Cardiac septum (tissue), 1 donor: ENCODE data around the gene MIPOL1. TPM values are rescaled to one million over a fixed set of nuclear protein-coding genes. Genes with fewer than 3 reads are reported as not detected.
"Not testable (repeated sequence)": the region's sequence is repeated elsewhere in the genome, so short reads cannot be mapped to it uniquely, and the experiment has no call there.

Source experiments
- DNase-seq: peaks from one replicate; pipeline ENCODE4 v3.0.0-alpha.2; 2020; ENCODE audit warnings: low spot score
- intact Hi-C: fragments of 100-400 bp; cut with DNase I; formaldehyde crosslinking; loops from one replicate; pipeline ENCODE4 v1.14.0; 2022
- total RNA-seq: library from RNA; stranded (reverse); fragmentation: NEBNext Ultra II Directional; extraction: Animal tissue kit (Norgen Biotek cat#: 25700); gene quantifications from one replicate; pipeline ENCODE4 v1.2.1, GENCODE V29; 2021
- donor health status: DM: no; HTN: no; CAD: no.

The MIPOL1 gene
- total RNA-seq, 1 donor from 2014 or later = 7.9 TPM

DNA sequence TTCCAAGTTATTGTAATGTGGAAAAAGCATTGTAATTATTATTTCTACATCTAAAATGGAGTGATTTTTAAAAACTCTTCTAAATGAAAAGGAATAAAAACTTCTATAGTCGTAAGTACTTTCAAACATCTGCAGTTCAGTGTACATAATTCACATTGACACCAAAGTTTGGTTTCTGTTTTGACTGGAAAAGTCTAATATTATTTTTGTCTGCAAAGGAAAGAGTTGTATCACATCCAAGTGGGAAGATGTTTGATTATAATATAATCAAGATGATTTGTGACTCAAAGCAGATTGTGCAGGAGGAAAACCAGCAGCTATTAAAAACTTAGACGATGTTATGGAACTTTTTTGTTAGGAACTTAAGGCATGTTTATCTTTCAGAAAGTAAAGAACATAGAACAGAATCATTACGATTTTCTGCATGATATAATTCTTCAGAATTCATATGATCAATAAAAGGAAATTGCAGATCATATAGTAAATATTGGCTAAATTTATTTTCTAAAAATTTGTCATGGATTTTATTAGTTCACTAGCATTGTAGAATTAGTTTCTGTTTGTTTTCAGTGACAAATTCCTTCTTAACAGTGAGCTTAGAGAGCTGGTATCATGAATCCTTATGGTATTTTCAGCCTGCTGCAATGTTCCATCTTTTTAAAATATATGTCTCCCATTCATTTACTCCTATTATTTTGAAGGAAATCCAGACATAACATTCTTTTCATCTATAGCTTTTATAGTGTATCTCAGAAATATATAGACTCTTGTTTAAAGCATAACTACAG is 145.8 kb downstream of the MIPOL1 start:
- intact Hi-C loops = no loop called here
- DNase-seq = no peak

DNA sequence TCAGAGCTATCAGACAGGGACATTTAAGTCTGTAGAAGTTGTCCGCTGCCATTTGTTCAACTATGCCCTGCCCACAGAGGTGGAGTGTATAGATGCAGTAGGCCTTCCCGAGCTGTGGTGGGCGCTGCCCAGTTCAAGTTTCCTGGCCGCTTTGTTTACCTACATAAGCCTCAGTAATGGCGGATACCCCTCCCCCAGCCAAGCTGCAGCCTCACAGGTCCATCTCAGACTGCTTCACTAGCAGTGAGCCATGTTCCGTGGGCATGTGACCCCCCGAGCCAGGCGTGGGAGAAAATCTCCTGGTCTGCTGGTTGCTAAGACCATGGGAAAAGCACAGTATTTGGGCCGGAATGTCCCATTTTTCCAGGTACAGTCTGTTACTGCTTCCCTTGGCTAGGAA is 165.9 kb downstream of the MIPOL1 start:
- intact Hi-C loops = no loop called here
- no peak for DNase-seq

DNA sequence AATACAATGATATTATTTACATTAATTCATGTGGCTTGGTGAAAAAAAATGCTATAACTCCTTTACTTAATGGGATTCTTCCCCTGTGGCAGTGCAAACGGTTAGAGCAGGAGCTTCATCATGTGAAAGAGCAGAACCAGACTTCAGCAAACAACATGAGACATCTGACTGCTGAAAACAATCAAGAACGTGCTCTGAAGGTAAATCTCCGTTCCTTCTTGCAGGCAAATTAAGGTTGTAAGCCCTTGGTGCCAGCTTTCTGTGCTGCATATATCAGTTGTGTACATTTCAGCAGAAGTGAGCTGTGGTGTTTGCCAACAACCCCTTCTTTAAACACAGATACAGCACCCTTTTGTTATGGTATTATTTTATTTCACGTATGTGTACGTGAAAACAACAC is 171.7 kb downstream of the MIPOL1 start:
- intact Hi-C loops = no loop called here
- no peak for DNase-seq

DNA sequence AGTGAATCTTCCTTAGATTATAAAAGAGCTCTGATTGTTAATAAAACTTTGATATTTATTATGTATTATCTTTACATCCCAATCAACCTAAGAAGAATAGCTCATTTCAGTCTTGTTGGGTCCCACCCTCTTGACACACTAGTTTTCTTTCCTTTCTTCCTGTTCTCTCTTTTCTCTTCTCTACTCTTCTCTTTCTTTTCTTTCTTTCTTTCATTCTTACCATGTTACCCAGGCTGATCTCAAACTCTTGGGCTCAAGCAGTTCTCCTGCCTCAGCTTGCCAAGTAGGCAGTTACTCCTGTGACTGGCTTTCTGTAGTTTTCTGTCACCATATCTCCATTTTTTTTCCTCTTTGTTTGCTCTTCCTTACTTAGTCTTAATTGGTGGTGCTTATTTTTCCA is 177.8 kb downstream of the MIPOL1 start:
- DNase-seq = no peak

DNA sequence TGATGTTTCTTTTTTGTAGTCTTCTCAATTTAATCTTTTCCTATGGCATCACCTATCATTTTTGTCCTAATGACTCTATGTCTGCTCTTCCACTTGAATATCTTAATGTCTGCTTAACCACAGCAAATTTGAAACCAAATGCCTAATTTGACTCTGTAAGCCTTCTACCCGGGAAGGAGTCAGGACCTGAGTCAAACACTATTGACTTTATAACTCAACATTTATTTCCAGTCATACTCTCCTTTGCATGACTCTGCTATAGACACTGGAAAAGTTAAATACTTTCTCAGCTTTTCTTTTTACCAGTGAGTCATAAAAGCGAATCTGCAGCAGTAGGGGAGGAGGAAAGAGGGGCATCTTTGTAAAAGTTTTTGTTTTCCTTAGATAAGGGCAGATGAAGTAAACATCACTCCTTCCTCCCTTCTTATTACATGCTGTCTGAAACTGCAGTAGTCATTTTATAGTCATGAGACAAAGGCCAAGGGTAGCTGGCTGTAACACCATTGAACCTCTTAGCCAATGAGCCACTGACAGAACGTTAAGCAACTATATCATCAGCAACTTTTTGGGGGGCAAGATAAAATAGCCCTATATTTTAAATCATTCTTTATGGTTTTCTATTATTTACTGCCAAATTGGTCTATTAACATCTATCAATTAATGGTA is 179.3 kb downstream of the MIPOL1 start:
- intact Hi-C loops = no loop called here
- no peak for DNase-seq

More for the DNA sequence above, 177.8 kb downstream of the MIPOL1 start:
- intact Hi-C loops = no loop called here

DNA sequence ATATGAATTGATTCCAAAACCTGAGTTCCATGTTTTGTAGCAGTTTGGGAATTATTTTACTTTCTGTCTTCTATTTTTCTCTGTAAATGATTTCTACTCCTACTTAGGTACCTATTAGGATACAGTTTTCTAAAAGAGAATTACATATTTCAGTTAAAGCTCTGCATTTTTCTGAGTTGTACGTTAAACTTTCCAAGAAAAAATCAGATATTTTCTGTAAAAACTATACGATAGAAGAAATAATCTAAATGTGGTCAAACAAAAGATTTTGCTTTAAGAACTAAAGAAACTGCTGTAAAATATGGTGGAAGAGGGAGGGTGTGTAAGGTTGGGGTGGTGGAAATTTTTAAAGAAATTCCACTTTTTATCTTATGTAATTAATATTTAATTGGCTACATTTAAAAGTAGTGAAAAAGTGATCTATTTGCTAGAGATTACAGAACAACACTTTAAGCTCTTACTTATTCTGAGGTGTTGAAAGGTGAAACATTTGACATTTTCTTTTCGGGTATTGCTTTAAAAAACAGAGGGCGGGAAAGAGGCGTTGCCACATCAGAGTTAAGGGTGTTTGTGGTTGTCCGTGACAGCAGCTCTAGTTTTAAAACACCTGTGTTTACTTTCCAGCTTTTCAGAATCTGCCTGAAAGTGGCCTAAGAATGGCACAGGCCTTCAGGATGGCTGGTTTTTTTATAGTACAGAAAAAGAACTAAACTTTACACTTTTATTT is 187.3 kb downstream of the MIPOL1 start:
- intact Hi-C loops = no loop called here
- no peak for DNase-seq

DNA sequence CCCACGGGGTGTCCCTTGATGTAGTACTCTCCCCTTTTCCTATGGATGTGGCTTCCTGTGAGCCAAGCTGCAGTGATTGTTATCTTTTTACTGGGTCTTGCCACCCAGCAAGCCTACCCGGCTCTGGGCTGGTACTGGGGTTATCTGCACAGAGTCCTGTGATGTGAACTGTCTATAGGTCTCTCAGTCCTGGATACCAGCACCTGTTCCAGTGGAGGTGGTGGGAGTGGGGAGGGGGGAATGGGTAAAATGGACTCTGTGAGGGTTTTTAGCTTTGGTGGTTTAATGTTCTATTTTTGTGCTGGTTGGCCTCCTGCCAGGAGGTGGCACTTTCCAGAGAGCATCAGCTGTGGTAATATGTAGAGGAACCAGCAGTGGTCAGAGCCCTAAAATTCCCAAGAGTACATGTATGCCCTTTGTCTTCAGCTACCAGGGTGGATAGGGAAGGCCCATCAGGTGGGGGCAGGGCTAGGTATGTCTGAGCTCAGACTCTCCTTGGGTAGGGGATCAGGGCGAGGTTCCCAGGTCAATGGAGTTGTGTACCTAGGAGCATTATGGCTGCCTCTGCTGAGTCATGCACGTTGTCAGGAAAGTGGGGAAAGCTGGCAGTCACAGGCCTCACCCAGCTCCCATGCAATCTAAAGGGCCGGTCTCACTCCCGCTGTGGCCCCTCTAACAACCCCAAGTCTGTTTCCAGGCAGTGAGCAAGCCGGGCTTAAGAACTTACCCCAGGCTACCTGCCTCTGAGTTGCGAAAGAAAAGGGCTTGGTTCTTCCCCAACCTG is 199.6 kb downstream of the MIPOL1 start:
- DNase-seq, intact Hi-C loops: not testable (repeated sequence)

DNA sequence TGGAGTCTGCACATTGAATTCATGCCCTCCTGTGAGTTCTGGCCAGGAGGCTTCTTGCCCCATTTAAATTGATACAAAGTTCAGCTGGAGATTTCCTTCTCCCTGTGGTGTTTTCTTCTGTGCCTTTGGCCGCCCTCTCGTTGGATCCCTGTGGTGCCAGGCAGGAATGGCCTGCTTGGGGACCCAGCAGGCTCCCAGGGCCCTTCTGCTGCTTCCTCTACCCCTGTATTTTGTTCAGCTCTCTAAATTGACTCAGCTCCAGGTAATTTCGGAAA is 200.1 kb downstream of the MIPOL1 start:
- DNase-seq = no peak
- intact Hi-C loops = no loop called here

DNA sequence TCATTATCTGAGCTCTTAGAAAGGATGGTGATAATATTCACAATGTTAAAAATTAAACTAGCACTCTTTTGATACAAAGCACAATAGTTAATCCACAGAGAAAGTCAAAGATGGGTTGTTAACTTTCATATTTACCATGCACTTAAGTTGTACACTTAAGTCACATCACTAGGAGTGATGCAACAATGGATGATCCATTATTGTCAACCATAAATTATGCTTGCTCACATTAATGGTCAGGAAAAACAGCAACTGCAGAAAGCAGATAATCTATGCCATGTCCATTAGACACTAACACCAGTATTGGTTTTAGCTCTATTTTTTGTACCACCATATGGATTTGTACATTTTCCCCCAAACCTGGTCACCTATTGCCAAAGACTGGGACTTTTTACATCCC is 201.8 kb downstream of the MIPOL1 start:
- no peak for DNase-seq
- intact Hi-C loops = no loop called here

DNA sequence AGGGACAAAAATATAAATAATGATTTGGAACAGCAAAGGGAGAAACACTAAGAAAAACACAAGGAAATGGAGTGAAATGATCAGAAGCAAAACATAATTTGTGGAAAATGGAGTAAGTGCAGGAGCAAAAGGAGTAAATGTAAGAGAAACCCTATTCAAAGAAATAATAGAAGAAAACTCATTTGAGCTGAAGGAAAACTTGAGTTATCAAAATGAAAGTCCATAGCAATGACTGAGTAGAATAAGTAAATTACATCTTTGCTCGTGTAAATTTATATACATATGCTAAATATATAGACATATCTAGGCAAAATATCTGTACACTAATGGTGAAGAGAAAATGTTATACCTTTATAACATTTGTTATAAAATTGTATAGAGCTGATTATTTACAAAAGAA is 203.4 kb downstream of the MIPOL1 start:
- no peak for DNase-seq
- intact Hi-C loops = no loop called here

DNA sequence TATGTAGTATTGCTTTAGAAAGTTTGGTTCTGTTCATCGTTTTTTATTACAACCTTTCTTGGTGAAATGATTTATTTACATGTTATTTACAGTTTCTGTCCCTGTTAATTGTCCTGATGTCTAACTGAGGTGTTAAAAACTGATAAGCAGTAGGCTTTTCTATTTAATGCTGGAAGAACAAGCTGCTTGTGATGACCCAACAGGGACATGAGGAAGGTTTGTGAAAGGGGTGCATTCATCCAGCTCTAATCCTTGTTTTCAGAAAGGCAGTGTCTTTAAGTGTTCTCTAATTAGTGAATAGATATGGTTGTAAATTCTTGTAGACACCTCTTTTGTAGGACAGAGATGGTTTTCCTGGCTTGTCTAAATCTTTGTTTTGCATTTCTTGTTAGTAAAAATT is 205.9 kb downstream of the MIPOL1 start:
- intact Hi-C loops = no loop called here

DNA sequence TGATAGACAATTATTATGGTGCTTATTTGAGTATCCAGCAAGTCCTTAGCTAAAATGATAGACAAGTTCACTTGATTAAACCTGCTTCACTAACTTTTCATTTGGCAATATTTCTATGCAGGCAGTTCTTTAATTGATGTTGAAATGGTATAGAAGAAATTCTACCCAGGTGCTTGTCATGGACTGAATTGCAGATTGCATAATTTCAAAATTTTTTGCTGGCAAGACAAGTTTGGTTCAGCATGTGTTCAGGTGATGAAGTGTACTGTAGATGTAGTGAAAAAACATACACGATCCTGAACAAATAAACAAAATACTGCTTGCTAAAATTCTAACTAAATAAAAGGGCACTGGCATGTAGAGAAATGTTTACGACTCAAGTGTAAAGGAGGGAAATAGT is 208.4 kb downstream of the MIPOL1 start:
- intact Hi-C loops = no loop called here
- no peak for DNase-seq

More for the DNA sequence above, 205.9 kb downstream of the MIPOL1 start:
- DNase-seq = no peak

DNA sequence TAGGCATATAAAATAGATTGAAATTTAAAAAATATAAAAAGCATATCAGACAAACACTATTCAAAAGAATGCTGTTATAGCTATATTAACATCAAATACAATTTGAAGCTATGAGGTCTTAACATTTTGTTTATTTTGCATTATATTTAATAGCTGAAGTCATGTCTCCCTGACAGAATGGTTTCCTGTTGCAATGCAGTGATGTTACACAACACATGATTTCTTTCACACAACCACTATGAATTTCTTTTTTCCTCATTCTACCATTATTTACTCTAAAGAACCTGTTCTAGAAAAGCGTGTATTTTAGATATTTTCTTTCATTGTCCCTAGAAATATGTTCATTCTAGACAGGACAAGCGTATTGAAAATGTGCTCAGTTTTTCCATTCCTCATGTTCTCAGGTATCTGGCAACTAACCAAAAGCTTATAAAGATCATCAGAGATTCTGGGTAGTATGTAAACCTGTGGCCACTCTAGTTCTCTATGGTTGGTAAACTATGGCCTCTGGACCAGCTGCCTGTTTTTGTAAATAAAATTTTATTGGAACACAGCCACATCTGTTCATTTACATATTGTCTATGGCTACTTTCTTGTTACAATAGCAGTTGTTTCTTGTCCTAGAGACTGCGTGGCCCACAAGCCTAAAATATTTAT is 213.5 kb downstream of the MIPOL1 start:
- no peak for DNase-seq
- intact Hi-C loops = no loop called here

DNA sequence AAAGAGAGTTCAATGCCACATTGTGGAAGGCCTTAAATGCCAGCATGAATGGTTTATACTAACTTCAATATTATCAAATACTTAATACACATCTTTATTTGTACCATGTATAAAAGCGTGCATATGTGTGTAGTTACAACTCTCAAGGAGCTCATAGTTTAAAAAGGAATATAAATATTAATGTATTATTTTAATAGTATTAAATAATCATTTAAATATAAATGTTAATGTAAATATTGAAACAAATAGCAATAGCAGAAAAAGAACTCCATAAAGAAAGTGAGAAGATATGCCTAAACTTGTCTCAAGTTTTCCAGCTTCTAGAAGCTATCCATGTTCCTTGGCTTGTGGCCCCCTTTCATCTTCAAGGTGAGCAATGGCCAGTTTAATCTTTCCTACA is 215.3 kb downstream of the MIPOL1 start:
- DNase-seq = no peak
- intact Hi-C loops = no loop called here

DNA sequence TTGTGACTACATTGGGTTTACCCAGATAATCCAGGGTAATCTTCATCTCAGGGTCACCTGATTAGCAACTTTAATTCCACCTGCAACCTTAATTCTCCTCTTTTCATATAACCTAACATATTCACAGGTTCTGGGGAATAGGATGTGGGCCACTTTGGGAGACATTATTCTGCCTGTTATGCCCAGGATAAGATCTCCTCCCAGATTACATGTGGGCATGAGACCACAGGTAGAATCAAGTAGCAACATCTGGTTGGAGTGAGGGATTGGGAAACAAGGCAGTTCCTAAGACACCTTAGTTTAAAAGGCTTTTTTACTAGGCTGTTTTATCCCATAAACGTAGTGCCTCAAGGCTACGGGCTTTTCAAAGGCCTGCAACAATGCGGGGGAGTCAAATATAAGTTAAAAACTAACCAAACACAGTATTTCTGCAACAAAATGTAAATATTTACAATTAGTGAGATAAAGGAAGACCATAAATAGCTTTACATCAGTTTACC is 215.8 kb downstream of the MIPOL1 start:
- intact Hi-C loops = no loop called here
- no peak for DNase-seq

DNA sequence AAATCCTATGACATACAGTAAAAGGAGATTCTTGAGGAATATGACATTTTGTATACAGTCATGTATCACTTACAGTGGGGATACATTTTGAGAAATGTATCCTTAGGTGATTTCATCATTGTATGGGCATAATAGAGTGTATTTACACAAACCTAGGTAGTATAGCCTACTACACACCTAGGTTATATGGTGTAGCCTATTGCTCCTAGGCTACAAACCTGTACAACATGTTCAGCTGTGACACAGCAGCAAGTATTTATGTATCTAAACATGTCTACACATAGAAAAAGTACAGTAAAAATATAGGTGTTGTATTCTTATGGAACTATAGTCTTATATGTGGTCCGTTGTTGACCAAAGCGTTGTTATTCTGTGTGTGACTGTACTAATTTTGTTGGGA is 218.5 kb downstream of the MIPOL1 start:
- intact Hi-C loops = no loop called here
- no peak for DNase-seq

DNA sequence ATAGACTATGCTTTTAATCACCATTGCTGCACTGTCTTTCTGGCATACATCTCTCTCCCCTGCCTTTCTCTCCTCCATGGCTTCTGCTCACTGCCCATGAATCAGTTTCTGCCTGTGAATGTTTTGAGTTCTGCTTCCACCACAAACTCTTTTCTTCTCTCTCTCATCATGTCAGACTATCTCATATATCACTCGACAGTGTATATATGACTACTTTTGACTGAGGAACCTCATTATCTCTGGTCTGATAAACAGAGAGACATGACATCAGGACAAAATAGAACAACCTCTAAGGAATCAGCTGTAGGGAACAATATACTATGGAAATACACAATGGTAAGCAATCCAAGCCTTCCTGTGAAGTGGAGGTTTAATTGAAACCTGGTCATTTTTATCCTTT is 219.4 kb downstream of the MIPOL1 start:
- no peak for DNase-seq
- intact Hi-C loops = no loop called here

DNA sequence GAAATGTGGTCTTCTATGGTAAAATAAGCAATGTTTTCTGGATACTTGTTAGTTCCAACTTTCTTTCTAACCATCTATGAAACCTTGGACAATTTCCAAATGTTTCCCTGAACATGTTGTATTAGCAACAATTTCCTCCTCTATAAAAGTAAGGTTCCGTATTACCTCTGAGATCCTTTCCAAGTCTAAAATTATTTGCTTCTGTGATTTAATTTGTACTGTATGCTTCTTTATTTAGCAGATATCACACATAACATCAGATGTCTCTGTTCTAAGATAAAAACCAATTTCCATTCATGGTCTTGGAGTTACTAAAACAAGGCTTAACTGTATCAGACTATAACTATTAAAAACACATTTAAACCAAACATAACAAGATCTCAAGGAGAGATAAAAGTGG is 220.1 kb downstream of the MIPOL1 start:
- DNase-seq = no peak
- intact Hi-C loops = no loop called here

DNA sequence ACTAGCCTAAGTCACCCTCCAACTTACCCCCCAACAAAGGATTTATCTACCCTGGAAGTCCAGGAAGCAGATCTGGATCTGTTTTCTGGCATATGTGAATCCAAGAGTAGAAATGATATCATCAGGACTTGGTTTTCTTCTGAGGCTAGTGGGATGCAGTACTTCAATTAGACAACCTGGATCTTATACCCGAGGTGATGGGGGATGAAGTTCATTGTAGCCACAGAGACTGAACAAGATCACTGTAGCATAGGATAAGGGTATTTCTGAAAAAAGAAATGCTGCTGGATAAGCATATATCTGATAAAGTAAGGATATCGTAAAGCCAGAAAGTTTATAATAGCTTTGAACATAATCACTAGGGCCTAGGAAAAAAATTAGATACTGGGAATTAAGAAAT is 222.9 kb downstream of the MIPOL1 start:
- intact Hi-C loops = no loop called here
- no peak for DNase-seq

DNA sequence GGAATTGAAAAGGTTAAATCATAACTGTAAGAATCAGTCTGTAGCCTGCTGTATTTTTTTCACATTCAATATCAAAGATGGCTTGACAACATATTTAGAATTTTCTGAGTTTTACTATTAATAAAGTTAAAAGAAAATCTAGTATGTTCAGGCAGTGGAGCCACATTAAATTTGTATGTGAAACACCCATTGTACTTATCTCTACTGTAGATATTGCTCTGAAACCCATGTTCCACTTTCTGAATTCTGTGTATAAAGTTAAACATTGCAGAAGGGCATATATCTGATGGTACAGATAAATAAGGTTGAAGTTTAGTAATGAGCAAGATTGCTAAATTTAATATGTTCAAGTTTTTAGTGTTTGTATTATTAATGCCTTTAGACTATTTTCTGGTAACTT is 224.6 kb downstream of the MIPOL1 start:
- intact Hi-C loops = no loop called here
- DNase-seq = no peak
